ENCODE results near the gene MMP24.
"Not testable (repeated sequence)": the region's sequence is repeated elsewhere in the genome, so short reads cannot be mapped to it uniquely, and the experiment has no call there.

The MMP24 gene

GRCh38 chr20:35226126-35226883 is at the start of gene MMP24:
MMP24 (plus strand) TSS chr20:35226690; CDS start chr20:35226739, 49 bp downstream.
- no peak for DNase-seq

GRCh38 chr20:35179292-35180212 is 46.9 kb upstream of the MMP24 start:
- DNase-seq, result no peak

DNA sequence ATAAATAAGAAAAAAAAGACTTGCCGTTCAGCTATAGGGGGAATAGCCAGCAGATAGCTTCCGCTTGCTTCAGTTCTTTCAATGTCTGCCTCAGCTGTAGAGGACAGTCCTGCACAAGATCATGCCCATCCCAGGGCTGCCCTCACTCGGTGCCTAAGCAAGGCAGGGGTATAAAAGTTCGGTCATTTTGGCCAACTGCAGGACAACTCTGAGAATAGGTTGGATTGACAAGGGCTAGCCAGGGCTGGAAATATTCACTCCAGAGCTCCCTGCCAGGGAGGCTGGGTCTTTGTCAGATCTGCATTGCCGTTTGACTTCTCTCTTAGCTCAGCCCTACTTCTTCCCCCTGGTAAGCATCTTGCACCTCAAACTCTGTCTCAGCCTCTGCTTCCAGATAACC is 46.2 kb upstream of the MMP24 start:
- DNase-seq, result no peak

- DNase-seq, result no peak
Observed at GRCh38 chr20:35181731-35182130, 44.8 kb upstream of the MMP24 start.

DNA sequence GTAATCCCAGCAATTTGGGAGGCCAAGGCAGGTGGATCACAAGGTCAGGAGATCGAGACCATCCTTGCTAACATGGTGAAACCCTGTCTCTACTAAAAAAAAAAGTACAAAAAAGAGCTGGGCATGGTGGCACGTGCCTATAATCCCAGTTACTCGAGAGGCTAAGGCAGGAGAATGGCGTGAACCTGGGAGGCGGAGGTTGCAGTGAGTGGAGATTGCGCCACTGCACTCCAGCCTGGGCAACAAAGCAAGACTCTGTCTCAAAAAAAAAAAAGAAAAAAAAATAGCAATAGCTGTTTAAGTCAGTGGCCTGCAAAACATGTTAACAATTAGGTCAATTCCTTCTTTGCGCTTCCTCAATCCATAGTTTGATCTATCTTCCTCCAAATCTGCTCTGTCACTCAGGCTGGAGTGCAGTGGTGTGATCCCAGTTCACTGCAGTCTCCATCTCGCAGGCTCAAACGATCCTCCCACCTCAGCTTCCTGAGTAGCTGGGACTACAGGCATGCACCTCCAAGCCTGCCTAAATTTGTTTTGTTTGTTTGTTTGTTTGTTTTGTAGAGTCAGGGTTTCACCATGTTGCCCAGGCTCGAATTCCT is 39.7 kb upstream of the MMP24 start:
- DNase-seq, result not testable (repeated sequence)

GRCh38 chr20:35187584-35188190 is 38.8 kb upstream of the MMP24 start:
- no peak for DNase-seq

- not testable (repeated sequence) for DNase-seq
Observed at GRCh38 chr20:35189223-35189622, 37.3 kb upstream of the MMP24 start.

GRCh38 chr20:35190556-35190955 is 35.9 kb upstream of the MMP24 start:
- no peak for DNase-seq

- DNase-seq, result no peak
Observed at GRCh38 chr20:35191419-35192117, 34.9 kb upstream of the MMP24 start.

- no peak for DNase-seq
Observed at GRCh38 chr20:35192118-35192872, 34.2 kb upstream of the MMP24 start.

DNA sequence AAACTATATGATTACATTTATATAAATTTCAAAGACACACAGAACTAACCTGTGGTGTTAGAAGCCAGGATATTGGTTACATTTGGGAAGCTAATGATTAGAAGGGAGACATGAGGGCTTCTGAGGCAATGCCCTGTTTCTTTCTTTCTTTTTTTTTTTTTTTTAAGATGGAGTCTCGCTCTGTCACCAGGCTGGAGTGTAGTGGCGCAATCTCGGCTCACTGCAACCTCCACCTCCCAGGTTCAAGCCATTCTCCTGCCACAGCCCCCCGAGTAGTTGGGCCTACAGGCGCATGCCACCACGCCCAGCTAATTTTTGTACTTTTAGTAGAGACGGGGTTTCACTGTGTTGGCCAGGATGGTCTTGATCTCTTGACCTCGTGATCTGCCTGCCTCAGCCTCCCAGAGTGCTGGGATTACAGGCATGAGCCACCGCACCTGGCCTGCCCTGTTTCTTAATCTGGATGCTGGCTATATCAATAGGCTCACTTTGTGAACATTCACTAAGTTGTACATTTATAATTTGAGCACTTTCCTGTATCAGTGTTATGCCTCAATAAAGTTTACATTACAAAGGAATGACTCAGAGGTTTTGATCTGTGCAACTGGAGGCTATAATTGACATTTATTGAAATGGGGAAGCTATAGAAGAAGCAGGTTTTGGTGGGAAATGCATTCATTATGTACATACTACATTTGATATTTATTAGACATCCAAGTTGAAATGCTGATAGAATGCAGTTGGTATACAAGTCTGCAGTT is 33.3 kb upstream of the MMP24 start:
- DNase-seq, result not testable (repeated sequence)

DNA sequence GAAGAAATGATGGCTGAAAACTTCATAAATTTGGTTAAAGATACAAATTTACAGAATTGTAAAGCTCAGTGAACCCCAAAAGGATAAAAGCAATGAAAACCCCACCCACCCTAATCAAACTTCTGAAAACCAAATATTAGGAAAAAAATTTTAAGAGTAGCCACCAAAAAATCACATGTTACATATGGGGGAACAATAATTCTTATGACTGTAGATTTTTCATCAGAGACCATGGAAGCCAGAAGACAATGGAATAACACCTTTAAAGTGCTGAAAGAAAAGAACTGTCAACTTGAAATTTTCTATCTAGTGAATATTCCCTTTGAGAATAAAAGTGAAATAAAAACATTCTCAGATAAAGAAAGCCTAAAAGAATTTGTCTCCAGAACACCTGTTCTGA is 30.2 kb upstream of the MMP24 start:
- DNase-seq, result no peak

GRCh38 chr20:35199740-35200139 is 26.8 kb upstream of the MMP24 start:
- DNase-seq, result no peak

- no peak for DNase-seq
Observed at GRCh38 chr20:35200267-35200666, 26.2 kb upstream of the MMP24 start.

GRCh38 chr20:35201467-35201866 is 25.0 kb upstream of the MMP24 start:
- DNase-seq, result not testable (repeated sequence)

- no peak for DNase-seq
Observed at GRCh38 chr20:35206802-35207201, 19.7 kb upstream of the MMP24 start.

- DNase-seq, result peak; percentile 28
Observed at GRCh38 chr20:35207950-35208611, 18.4 kb upstream of the MMP24 start.

DNA sequence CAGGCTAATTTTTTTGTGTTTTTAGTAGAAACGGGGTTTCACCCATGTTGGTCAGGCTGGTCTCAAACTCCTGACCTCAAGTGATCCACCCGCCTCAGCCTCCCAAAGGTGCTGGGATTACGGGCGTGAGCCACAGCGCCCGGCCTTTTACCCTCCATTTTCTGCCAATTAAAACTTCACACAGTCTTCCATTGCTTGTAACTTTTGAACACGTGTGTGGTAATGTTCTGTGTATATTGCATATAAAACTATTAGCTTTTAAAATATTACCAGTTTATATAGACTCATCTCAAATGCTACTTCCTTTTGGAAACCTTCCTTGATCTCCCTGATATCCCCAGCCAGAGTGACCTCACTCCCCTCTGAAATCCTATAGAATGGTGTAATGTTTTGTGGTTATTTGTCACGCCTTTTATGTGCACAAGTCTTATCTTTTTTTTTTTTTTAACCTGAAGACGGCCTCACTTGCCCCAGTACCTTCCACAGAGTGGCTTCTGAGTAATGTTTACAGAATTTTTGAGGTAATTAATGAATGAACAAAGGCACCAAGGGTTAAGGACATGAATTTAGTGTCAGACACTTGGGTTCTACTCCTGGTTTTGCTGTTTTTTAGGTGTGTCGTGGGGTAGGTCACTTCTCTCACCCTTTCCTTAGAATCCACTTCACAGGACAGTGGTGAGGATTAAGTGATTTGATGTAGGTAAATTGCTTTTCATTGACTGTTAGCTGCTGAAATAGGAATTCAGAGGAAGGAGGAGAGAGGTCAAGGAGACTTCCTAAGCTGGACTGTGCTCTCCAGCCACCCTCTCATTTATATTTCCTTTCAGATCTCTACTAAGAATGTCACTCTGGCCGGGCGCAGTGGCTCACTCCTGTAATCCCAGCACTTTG is 11.2 kb upstream of the MMP24 start:
- no peak for DNase-seq

DNA sequence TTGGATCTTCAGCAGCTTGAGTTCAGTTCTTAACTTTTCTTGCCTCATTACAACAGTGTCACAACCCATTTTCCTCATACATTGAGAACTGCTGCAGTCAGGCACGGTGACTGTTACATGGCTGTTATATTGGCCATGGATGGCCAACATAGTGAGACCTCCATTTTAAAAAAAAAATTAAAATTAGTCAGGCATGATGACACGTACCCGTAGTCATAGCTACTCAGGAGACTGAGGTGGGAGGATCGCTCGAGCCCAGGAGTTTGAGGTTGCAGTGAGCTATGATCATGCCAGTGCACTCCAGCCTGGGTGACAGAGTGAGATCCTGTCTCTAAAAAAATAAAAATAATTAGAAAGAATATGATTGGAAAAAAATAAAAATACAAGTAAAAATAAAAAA is 9.9 kb upstream of the MMP24 start:
- DNase-seq, result no peak

Measured in NCI-H1417 treated with DMSO at 0.1 percent for 48 hours (cell line).